Inflammatory macrophage treated with lipopolysaccharide for 1 hour (primary cell): ENCODE data around the gene C1orf232.

ENCODE experiments used
- DNase-seq, 2 donors: peaks; one replicate each; pipeline ENCODE4 v3.0.0-alpha.2; 2020 to 2022

C1orf232 gene

DNA sequence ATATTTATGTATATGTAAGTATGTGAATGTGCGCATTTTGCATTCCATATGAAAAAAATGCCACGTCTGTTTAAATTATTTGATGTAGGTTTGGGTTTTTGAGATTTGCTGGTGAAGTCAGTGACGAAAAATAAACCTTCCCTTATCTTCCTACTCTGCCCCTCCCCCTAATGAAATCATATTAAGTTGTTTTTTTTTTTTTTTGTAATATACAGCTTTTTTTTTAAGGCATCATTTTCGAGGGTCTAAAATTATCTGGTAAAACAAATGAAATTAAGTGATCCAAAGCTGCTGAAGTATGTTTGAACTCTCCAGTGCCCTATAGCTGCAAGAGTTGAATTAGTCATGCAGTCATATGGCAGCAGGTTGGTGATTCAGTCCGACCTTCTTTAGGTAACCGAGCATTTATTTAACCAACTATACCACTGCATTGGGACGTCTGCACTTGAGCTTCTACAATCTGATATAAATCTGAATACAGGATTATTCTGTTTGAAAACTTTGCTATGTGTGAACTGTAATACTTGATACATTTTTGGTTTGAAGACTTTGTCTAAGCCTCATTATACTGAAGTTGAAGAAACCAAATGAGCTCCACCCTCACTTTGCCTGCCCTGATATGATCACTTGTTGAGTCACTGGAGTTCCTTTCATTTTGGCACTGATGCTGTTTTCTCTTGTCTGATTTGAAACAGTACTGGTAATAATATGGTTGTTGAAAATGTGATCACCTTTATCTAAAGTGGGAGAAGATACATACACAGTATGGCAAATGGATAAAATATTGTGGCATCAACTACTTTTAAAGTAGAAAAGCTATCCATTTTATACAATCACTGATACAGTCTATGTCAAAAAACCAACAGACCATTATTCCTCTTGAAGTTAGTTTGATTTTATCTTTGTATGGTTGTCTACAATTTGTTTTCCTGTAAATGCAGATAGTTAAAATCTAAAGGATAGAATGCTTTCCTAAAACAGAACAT is 45.5 kb downstream of the C1orf232 start:
- DNase-seq: peak; percentile 40 to 45

DNA sequence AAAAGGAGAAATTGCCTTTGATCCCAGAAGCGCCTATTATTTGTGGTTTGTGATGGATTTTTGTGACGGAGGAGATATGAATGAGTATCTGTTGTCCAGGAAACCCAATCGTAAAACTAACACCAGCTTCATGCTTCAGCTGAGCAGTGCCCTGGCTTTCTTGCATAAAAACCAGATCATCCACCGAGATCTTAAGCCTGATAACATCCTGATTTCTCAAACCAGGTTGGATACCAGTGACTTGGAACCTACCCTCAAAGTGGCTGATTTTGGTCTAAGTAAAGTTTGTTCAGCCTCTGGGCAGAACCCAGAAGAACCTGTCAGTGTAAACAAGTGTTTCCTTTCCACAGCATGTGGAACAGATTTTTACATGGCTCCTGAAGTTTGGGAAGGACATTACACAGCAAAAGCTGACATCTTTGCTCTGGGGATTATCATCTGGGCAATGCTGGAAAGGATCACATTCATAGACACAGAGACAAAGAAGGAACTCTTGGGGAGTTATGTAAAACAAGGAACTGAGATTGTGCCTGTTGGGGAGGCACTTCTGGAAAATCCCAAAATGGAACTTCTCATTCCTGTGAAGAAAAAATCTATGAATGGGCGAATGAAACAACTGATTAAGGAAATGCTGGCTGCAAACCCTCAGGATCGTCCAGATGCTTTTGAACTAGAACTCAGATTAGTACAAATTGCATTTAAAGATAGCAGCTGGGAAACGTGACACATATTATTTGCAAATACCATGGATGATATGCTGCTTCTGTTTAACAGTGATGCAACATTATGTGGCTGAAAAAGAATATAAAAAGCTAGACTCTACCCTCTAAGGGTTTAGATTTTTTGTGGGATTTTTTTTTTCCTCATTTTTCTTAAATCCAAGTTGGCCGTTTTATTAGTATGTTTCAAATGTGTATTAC is 46.6 kb downstream of the C1orf232 start:
- peak; percentile 69 to 78 for DNase-seq

DNA sequence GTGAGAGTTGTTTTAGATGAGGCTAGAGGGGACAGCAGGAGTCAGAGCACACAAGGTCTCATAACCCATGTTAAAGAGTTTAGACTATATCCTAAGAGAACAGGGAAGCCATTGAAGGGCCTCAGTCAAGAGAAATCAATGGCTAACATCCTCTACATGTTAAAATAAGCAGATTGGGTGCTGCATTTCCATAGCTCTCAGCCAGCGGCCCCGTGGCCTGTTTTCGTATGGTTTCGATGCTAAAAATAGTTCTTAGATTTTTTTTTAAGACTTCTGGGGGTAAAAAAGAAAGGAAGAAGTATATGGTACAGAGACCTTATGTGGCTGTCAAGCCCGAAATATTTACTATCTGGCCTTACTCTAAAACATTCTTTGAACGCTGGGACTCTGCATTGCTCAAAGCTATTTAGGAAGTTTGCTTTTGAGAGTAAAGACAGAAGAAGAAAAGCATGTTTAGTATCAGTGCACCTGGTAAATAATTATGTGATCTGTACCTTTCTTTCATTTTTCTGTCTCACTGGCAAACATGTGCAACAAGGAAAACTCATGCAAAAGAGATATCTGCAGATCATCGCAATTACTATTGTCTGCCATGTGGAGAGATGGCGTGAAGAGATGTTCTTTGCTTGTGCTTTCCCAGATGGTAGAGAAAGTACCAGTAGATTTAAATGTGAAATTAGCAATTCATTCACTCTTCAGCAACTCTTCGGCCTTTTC is 48.7 kb downstream of the C1orf232 start:
- no peak for DNase-seq

DNA sequence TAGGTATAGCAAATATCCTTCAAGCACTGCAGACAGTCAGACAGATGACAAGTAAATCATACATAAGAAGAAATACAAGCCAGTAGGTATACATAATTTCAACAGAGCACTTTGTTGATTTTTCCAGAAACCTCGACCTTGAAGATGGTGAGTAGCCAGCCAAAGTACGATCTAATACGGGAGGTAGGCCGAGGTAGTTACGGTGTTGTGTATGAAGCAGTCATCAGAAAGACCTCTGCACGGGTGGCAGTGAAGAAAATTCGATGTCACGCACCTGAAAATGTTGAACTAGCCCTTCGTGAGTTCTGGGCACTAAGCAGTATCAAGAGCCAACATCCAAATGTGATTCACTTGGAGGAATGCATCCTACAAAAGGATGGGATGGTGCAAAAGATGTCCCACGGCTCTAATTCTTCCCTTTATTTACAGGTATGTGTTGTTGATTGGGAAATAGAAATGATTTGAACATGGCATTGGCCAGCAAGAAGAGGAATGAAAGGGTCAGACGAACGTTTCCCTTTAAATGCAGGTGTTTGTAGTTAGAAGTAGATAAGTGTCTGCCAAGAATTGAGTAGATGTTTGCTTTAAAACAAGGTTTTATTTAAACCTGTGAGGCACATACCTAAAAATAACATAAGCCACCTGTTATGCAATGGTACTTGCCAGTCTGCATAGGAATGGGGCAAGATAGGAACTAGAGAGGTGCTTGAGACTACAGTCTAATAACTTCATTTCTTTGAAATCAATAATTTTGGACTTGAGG is 54.4 kb downstream of the C1orf232 start:
- no peak for DNase-seq
